Measurements from ENCODE around the gene WASHC3.
"Not testable (repeated sequence)": the region's sequence is repeated elsewhere in the genome, so short reads cannot be mapped to it uniquely, and the experiment has no call there.

Gene WASHC3

DNA sequence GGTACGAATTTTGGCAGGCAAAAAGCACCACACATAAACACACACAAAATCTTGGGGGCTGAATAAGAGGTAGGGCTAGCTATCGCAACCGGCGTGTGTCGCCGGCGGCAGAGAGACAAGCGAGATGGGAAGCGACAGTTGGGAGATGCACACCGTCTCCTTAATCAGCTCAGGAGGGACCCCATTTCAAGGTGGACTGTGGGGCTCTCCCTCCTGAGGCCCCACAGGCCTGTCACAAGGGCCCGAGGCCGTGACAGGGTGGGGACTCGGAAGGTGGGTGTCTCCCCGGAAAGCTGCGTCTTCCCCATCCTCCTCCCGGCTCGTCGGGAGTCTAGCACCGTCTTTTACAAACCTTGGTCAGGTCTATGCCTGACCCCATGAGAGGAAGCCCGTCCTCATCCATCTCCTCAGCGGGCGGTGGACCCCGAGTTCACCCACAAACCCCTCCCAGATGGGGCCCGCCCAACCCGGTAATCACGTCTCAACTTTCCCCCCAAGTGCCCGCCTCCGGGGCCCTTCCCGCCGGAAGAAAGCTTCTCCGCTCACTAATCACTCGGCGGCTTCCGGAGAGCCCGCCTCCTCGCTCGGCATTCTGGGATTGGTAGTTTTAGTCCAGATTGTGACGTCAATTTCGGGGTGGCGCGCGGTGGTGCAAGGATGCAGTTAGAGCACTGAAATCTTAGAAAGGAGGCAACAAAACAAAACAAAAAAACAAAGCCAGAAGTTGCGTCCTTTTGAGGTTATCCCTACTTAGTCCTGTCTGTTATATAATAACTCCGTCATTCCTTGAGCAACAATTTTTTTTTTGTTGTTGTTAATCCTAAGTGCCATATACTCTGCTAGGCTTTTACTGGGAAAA is at the start of gene WASHC3:
TSS of gene WASHC3 (minus strand) at position 432 of the 859 bp plus-strand sequence. CDS start at position 403, 29 bp downstream.
- DNase-seq, result peak; percentile 93

DNA sequence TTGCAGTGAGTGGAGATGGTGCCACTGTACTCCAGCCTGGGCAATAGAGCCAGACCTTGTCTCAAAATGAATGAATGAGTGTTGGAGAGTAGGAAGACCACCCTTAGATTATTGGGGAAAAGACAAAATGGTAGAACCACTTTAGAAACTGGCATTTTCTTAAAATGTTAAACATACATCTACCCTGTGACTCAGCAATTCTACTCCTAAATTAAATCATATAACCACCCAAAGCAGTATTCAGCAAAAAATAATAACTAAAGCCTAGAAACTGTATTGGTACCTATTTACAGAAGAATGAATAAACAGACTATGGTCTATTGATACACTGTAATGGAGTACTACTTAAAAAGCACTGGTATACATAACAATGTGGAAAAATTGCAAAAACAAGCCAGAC is 49.0 kb upstream of the WASHC3 start:
- no peak for DNase-seq

- DNase-seq, result no peak
Measured at GRCh38 chr12:102107970-102108369, 46.2 kb upstream of the WASHC3 start.

DNA sequence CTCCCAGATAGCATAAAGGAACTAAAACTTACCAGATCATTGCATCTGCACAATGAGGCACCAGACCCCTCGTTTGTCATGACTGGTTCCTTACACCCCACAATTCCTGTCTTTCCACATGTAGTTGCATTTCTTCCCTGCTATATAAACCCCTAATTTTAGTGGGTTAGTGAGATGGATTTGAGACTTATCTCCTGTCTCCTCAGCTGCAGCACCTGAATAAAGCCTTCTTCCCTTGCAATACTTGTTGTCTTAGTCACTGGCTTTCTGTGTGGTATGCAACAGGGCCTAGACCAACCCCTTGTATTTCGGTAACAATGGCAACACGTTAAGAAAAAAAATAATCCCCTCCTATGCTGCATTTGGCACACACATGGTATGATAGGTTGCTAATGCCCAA is 45.1 kb upstream of the WASHC3 start:
- no peak for DNase-seq

DNA sequence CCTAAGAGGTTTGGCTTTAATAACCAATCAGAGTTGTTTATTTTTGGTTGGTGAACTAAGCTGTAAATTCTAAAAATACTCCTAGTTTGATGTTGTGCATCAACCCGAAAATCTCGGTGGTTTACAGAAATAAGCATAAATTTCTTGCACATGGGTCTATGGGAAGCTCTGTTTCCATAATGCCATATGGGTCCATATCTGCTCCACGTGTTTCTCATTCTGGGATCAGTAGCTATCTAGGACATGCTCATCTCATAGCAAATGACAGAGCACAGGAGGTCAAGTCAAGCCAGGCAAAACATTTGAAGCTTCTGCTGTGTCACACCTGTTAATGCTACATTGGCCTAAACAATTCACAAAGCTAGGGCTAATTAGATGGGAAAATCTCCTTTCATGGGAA is 35.1 kb upstream of the WASHC3 start:
- DNase-seq, result no peak

DNA sequence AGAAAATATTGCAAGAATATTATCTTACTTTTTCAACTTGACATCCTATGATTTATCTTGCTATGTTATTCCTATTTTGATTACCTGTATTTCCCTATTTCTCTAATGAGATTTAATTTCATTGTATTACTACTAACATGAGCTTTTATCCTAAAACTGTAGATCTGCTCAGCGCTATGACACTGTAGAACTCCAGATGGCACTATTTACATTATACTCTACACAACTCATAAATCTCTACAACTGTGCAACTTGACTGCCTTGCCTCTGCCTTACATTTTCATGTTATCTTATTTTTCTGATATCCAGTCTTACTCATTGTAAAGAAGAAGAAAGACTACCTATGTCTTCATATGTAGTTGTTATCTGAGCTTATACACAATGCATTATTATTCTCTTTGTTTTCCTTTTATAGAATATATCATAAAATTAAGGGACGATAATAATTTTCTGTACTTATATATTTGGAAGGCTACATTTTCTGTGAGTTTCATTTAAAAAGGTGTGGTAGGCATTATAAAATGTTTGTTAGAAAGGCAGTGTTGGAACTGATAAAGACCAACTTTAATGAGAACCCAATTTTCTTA is 34.0 kb upstream of the WASHC3 start:
- peak; percentile 56 for DNase-seq

GRCh38 chr12:102093319-102093718 is 31.5 kb upstream of the WASHC3 start:
- peak; percentile 50 for DNase-seq

GRCh38 chr12:102089228-102089835 is 27.5 kb upstream of the WASHC3 start:
- DNase-seq, result not testable (repeated sequence)

- DNase-seq, result no peak
Measured at GRCh38 chr12:102080842-102081241, 19.1 kb upstream of the WASHC3 start.

- not testable (repeated sequence) for DNase-seq
Measured at GRCh38 chr12:102072092-102072491, 10.3 kb upstream of the WASHC3 start.

- no peak for DNase-seq
Measured at GRCh38 chr12:102069707-102070106, 7.9 kb upstream of the WASHC3 start.

GRCh38 chr12:102067574-102068258 is 5.9 kb upstream of the WASHC3 start:
- peak; percentile 39 for DNase-seq

GRCh38 chr12:102064476-102064875 is 2.7 kb upstream of the WASHC3 start:
- DNase-seq, result no peak

DNA sequence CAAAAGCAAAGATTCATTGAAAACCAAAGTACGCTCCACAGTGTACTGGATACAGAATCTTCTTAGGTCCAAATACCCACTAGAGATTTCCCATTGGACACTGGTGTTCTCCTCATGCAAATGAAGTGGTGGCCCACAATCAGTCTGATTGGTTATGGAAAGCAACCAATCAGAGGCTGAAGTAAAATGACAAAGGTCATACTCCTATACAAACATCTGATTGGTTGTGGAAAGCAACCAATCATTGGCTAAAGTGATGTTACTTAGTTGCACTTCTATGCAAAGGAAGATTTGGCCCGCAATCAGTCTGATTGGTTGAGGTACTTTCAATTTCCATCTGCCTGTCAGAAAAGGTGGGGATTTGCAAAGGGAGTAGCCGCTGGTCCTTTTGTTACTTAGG is 1.3 kb upstream of the WASHC3 start:
- DNase-seq, result no peak

DNA sequence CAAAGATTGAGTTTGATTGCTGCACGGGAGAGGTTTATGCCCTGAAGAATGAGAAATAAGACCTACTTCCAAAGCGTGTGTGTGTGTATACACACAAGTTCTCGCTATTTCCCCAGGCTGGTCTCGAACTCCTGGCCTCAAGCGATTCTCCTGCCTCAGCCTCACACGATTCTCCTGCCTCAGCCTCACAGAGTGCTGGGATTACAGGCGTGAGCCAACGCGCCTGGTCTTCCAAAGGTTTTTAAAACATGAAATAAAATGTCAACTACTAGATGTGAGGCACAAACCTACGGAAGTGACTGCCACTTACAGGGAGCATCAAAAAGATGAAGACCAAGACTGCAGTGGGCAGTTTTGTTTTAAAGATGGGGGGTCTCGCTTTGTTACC is 622 bp upstream of the WASHC3 start:
- DNase-seq, result no peak

DNA sequence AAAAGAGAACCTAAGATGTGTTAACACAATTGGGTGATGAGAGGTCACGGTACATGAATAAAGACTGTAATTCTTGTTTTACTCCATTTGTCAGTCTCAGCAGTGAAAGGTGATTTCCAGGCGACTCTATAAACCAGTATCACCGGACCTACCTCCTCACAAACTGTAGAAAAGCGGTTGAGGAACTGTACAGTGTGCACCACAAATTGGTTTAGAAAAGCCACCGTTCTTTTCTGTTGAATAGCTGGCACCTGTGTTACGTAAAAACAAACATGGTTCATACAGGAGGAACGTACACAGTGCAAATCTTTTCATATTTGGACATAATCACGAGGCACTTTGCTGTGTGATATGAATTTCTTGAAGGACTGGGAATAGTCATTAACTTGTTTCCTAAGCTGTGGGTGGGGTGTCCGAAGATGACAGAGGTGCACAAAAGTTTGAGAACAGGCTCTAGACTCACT is 663 bp downstream of the WASHC3 start:
- DNase-seq, result peak; percentile 0

- peak; percentile 1 for DNase-seq
Measured at GRCh38 chr12:102059343-102059742, 2.4 kb downstream of the WASHC3 start.

DNA sequence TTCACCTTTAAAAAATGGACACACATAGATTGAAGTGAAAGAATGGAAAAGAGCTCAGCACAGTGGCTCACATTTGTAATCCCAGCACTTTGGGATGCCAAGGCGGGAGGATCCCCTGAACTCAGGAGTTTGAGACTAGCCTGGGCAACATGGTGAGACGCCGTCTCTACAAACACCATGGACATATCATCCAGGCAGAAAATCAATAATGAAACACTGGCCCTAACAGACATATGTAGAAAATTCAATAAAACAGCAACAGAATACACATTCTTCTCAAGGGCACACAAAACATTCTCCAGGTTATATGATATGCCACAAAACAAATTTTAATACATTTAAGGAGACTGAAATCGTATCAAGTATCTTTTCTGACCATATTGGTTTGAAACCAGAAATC is 7.4 kb downstream of the WASHC3 start:
- no peak for DNase-seq

- DNase-seq, result no peak
Measured at GRCh38 chr12:102053062-102053349, 8.8 kb downstream of the WASHC3 start.

DNA sequence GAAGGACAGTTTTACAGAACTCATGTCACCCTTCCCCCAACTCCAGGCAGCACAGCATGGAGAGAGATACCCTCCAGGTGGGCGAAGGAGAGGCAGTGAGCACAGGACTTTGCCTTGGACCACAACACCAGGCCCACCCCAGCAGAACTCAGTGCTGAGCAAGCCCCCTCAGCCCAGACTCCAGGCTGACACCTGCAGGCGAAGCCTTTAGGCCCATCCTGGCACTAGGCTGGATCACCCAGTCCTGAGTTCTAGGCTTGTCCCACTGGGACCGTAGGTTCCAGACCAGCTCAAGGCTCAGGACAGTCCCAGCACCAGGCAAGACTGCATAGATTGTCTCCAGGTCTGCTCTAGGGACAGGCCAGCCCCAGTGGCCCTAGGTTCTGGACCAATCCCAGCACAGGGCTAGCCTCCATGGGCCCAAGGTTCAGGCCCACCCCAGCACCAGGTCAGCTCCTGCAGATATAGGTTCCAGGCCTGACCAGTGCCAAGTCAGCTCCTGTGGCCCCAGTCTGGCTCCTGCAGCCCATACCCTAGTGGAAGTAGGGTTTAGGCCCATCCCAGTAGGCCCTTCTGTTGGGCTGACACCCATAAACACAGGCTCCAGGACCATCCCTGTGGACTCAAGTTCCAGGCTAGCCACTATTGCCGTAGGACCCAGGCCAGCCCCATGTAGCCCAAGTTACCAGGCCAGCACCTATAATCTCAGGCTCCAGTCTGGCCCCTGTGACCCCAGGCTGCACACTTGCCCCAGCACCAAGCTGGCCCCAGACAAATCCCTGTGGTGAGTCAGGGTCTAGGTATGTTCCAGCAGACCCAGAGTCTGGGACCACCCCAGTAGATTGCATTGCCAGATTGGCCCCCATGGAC is 9.4 kb downstream of the WASHC3 start:
- no peak for DNase-seq

GRCh38 chr12:102051431-102051965 is 10.3 kb downstream of the WASHC3 start:
- no peak for DNase-seq

Data from HCEC 1CT (cell line).